Fibroblast of lung (primary cell): ENCODE measurements around the gene ZCCHC14. TPM values are rescaled to one million over a fixed set of nuclear protein-coding genes. Genes with fewer than 3 reads are reported as not detected.

Experiments
- DNase-seq, 2 donors: peaks; one replicate each; pipeline versions ENCODE4 v3.0.0 to v3.0.0-alpha.2; 2010; ENCODE audit warnings: low read depth in 2 of 2
- H2AFZ ChIP-seq: 2 replicates; pipeline ENCODE4 v1.5.1; 2012; ENCODE audit warnings: low read length, control low read depth, inconsistent platforms
- H3K27ac ChIP-seq: 2 replicates; pipeline ENCODE4 v1.5.1; 2011; ENCODE audit warnings: low read length, control low read depth; ENCODE audit not compliant: insufficient read depth
- H3K27me3 ChIP-seq: 2 replicates; pipeline ENCODE4 v1.5.1; 2011; ENCODE audit warnings: mild to moderate bottlenecking, low read length; ENCODE audit not compliant: control insufficient read depth, insufficient read depth
- H3K36me3 ChIP-seq: 2 replicates; pipeline ENCODE4 v1.5.1; 2011; ENCODE audit warnings: low read length; ENCODE audit not compliant: control insufficient read depth, insufficient read depth
- H3K4me1 ChIP-seq: 2 replicates; pipeline ENCODE4 v1.5.1; 2011; ENCODE audit warnings: low read length; ENCODE audit not compliant: control insufficient read depth, insufficient read depth; ENCODE audit errors: extremely low read depth
- H3K4me2 ChIP-seq: 2 replicates; pipeline ENCODE4 v1.5.1; 2011; ENCODE audit warnings: low read length, control low read depth; ENCODE audit not compliant: insufficient read depth; ENCODE audit errors: extremely low read depth
- H3K4me3 ChIP-seq, 4 experiments: fragments of 200-600 bp in 1 of 4; sonication (generic) in 1 of 4; replicated peaks in 1 of 4; 2 replicates each; pipeline ENCODE4 v1.5.1; 2011 to 2016; ENCODE audit warnings: low read length in 4 of 4, low read depth in 3 of 4, mild to moderate bottlenecking in 3 of 4, control low read depth in 2 of 4, inconsistent platforms in 1 of 4, mixed read lengths in 1 of 4; ENCODE audit not compliant: insufficient read depth in 1 of 4; ENCODE audit errors: control extremely low read depth in 1 of 4
- H3K79me2 ChIP-seq: 2 replicates; pipeline ENCODE4 v1.5.1; 2012; ENCODE audit warnings: mild to moderate bottlenecking, low read length, inconsistent platforms; ENCODE audit not compliant: control insufficient read depth, insufficient read depth
- H3K9ac ChIP-seq: 2 replicates; pipeline ENCODE4 v1.5.1; 2011; ENCODE audit warnings: mild to moderate bottlenecking, low read length, control low read depth; ENCODE audit not compliant: insufficient read depth
- H3K9me3 ChIP-seq: 2 replicates; pipeline ENCODE4 v1.5.1; 2012; ENCODE audit warnings: low read depth, low read length; ENCODE audit not compliant: control insufficient read depth, insufficient read depth
- H4K20me1 ChIP-seq: 2 replicates; pipeline ENCODE4 v1.5.1; 2011; ENCODE audit warnings: low read length; ENCODE audit not compliant: control insufficient read depth, insufficient read depth; ENCODE audit errors: extremely low read depth
- CTCF ChIP-seq, 2 donors: IDR thresholded peaks in 1 of 2; conservative IDR thresholded peaks in 1 of 2; 1 replicate in 1 of 2; 2 replicates in 1 of 2; pipeline ENCODE4 v1.5.1; 2011 to 2012; ENCODE audit warnings: low read length in 2 of 2, control low read depth in 1 of 2, inconsistent platforms in 1 of 2, low read depth in 1 of 2, mild to moderate bottlenecking in 1 of 2
- EZH2 ChIP-seq: IDR thresholded peaks from 2 replicates; pipeline ENCODE4 v1.5.1; 2012; ENCODE audit warnings: low read length, control low read depth, mild to moderate bottlenecking; ENCODE audit errors: missing control alignments
- polyA plus RNA-seq, 2 donors: library from polyadenylated mRNA; depleted of rRNA in 1 of 2; stranded (reverse) in 1 of 2; unstranded in 1 of 2; fragments of >200 nt; gene quantifications; 2 replicates each; pipeline ENCODE4 v1.2.1, GENCODE V29; 2011 to 2012; ENCODE audit warnings: missing spikeins in 1 of 2
- total RNA-seq: library from RNA; depleted of rRNA; stranded (reverse); fragments of >200 nt; gene quantifications from 2 replicates; pipeline ENCODE4 v1.2.1, GENCODE V29; 2014

The ZCCHC14 gene
- total and polyA plus RNA-seq, 2 donors (not counting 1 experiment from before 2014, with no cell fraction given): 6.4 to 16.3 TPM

DNA sequence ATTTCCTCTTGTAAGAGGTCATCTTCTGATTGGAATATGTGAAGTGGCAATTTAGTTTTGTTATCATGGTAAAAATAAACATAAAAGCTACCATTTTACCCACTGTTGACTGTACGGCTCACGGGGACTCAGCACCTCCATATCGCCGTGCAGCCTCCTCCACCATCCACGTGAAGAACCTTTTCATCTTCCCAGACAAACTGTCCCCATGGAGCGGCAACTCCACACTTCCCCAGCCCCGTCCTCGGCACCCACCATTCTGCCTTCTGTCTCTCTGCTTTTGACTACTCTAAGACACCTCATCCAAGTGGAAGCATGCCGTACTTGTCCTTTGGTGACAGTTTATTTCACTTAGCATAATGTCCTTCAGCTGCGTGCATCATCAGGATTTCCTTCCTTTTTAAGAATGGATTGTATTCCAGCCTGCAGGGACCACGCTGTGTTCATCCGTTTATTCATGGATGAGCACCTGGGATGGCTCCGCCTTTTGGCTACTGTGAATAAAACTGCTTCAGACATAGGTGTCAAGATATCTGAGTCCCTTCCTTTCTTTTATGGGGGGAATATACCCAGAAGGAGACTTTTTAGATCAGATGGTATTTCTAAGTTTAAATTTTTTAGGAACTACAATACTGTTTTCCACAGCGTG is 123.6 kb downstream of the ZCCHC14 start:
- Histone ChIP-seq H3K4me2 (no peak overlapping the region), H3K27me3 (no peaks in the 10 kb centered on the region), H3K36me3 (no peaks in the 10 kb centered on the region), H3K4me1 (peaks cover 2% of the 10 kb centered on the region), H3K9me3 (no peaks in the 10 kb centered on the region), H4K20me1 (no peaks in the 10 kb centered on the region), H3K4me3 (no peak overlapping the region), H3K9ac (no peak overlapping the region), H2AFZ (no peak overlapping the region), H3K27ac (no peak overlapping the region), H3K79me2 (peaks cover 43% of the 10 kb centered on the region)
- no peak for DNase-seq
- no peak for TF ChIP-seq CTCF (conservative IDR thresholded peaks at IDR 0.05 in 1 of 2, IDR thresholded peaks at IDR 0.05 in 1 of 2; ENCODE audit: low read depth in 1 of 2, low read length in 2 of 2)
- no peak for TF ChIP-seq EZH2

GRCh38 chr16:87368029-87368770 is 124.6 kb downstream of the ZCCHC14 start:
- TF ChIP-seq EZH2 (no peak), CTCF (conservative IDR thresholded peaks at IDR 0.05 in 1 of 2, IDR thresholded peaks at IDR 0.05 in 1 of 2; ENCODE audit: low read depth in 1 of 2, low read length in 2 of 2) (no peak)
- no peak overlapping the region for H3K9ac ChIP-seq
- no peak overlapping the region for H2AFZ ChIP-seq
- H3K36me3 ChIP-seq: no peaks in the 10 kb centered on the region
- H3K4me3 ChIP-seq: no peak overlapping the region
- no peaks in the 10 kb centered on the region for H3K27me3 ChIP-seq
- no peak overlapping the region for H3K4me2 ChIP-seq
- DNase-seq: no peak
- H3K27ac ChIP-seq: no peak overlapping the region
- H3K79me2 ChIP-seq: peaks cover 37% of the 10 kb centered on the region
- peaks cover 7% of the 10 kb centered on the region for H3K4me1 ChIP-seq
- no peaks in the 10 kb centered on the region for H4K20me1 ChIP-seq
- no peaks in the 10 kb centered on the region for H3K9me3 ChIP-seq

GRCh38 chr16:87367529-87367928 is 125.3 kb downstream of the ZCCHC14 start:
- H3K4me3 ChIP-seq: no peak overlapping the region
- H3K9me3 ChIP-seq: no peaks in the 10 kb centered on the region
- DNase-seq: no peak
- no peaks in the 10 kb centered on the region for H3K36me3 ChIP-seq
- H3K27ac ChIP-seq: no peak overlapping the region
- TF ChIP-seq EZH2 (no peak), CTCF (conservative IDR thresholded peaks at IDR 0.05 in 1 of 2, IDR thresholded peaks at IDR 0.05 in 1 of 2; ENCODE audit: low read depth in 1 of 2, low read length in 2 of 2) (no peak)
- H3K79me2 ChIP-seq: peaks cover 38% of the 10 kb centered on the region
- H2AFZ ChIP-seq: no peak overlapping the region
- H3K27me3 ChIP-seq: no peaks in the 10 kb centered on the region
- H4K20me1 ChIP-seq: no peaks in the 10 kb centered on the region
- H3K4me1 ChIP-seq: peaks cover 7% of the 10 kb centered on the region
- H3K4me2 ChIP-seq: no peak overlapping the region
- no peak overlapping the region for H3K9ac ChIP-seq
